HEK293T (cell line): ENCODE results near the gene RBFOX1.

Source experiments
- CTCF ChIA-PET: fragments of 350-600 bp; formaldehyde crosslinking; extraction: SDS; loops from one replicate; lab custom pipeline; 2021; ENCODE audit warnings: antibody characterized with exemption, inconsistent platforms; lab: Yijun Ruan, JAX
- POLR2A ChIA-PET: fragments of 350-600 bp; formaldehyde crosslinking; extraction: SDS; loops from one replicate; lab custom pipeline; 2020; ENCODE audit warnings: antibody characterized with exemption, inconsistent platforms; lab: Yijun Ruan, JAX
- DNase-seq: peaks from one replicate; pipeline ENCODE4 v3.0.0; 2012; ENCODE audit warnings: mixed read lengths; ENCODE audit errors: extremely low spot score
- ARNT ChIP-seq: fragments of 450-650 bp; IDR thresholded peaks from 2 replicates; pipeline ENCODE4 v1.6.1; 2017; ENCODE audit warnings: mild to moderate bottlenecking
- BHLHE40 ChIP-seq: fragments of 450-650 bp; IDR thresholded peaks from 2 replicates; pipeline ENCODE4 v1.6.1; 2016; ENCODE audit warnings: mild to moderate bottlenecking, moderate library complexity, borderline replicate concordance
- CTBP1 ChIP-seq: fragments of 450-650 bp; IDR thresholded peaks from 2 replicates; pipeline ENCODE4 v1.6.1; 2016; ENCODE audit warnings: borderline replicate concordance
- ELF4 ChIP-seq: fragments of 450-650 bp; IDR thresholded peaks from 2 replicates; pipeline ENCODE4 v1.6.1; 2017; ENCODE audit warnings: antibody characterized with exemption
- FOXA1 ChIP-seq: fragments of 450-650 bp; IDR thresholded peaks from 2 replicates; pipeline ENCODE4 v1.6.1; 2016; ENCODE audit warnings: mild to moderate bottlenecking
- FOXK2 ChIP-seq: fragments of 450-650 bp; IDR thresholded peaks from 2 replicates; pipeline ENCODE4 v1.6.1; 2016; ENCODE audit warnings: mild to moderate bottlenecking
- FOXM1 ChIP-seq: fragments of 450-650 bp; IDR thresholded peaks from 2 replicates; pipeline ENCODE4 v1.6.1; 2017; ENCODE audit warnings: mild to moderate bottlenecking, borderline replicate concordance
- HDGF ChIP-seq: fragments of 450-650 bp; IDR thresholded peaks from 2 replicates; pipeline ENCODE4 v1.6.1; 2017; ENCODE audit warnings: antibody characterized with exemption, borderline replicate concordance
- L3MBTL2 ChIP-seq: fragments of 450-650 bp; conservative IDR thresholded peaks from 2 replicates; pipeline ENCODE4 v1.6.1; 2016; ENCODE audit warnings: mild to moderate bottlenecking
- LEF1 ChIP-seq: fragments of 450-650 bp; IDR thresholded peaks from 2 replicates; pipeline ENCODE4 v1.6.1; 2017; ENCODE audit warnings: mild to moderate bottlenecking, borderline replicate concordance
- NFRKB ChIP-seq: fragments of 450-650 bp; IDR thresholded peaks from 2 replicates; pipeline ENCODE4 v1.6.1; 2016; ENCODE audit warnings: mild to moderate bottlenecking, moderate library complexity
- PKNOX1 ChIP-seq: fragments of 450-650 bp; IDR thresholded peaks from 2 replicates; pipeline ENCODE4 v1.6.1; 2016
- SP1 ChIP-seq: fragments of 450-650 bp; IDR thresholded peaks from 2 replicates; pipeline ENCODE4 v1.6.1; 2017
- SUZ12 ChIP-seq: fragments of 450-650 bp; IDR thresholded peaks from 2 replicates; pipeline ENCODE4 v1.6.1; 2016; ENCODE audit warnings: mild to moderate bottlenecking
- TARDBP ChIP-seq: fragments of 450-650 bp; IDR thresholded peaks from 2 replicates; pipeline ENCODE4 v1.6.1; 2016
- ZNF384 ChIP-seq: fragments of 450-650 bp; IDR thresholded peaks from 2 replicates; pipeline ENCODE4 v1.6.1; 2016

Gene RBFOX1

DNA sequence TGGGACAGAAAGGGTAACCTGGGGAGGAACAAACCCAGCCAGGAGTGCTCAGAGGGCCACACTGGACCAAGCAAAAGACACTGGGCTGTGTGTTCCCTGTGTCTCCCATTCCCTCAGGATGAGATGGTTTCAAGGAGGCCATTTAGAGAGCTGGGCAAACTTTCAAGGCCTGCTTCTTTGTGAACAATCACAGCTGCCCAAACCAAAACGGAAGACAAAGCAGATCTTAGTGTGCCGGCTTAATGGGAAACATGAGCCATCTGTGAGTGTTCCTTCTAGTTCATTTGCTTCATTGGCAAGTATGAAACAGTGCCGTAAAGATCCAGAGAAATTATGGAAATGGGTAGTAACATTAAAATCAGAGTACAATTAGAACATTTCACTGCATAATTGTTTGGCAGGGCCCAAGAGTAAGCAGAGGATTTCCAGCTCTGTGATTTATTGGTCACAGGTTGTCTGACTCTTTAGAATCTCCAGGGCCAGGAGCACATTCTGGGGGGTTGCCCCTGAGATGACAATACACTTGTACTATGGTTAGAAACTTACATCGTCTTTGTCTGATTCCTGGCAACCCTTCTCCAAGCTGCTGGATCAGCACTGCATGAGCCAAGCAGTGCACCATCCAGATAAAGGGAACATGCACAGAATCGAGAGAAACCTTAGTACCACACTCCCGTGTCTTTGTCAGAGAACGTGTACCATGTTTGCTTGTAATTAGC is 412.1 kb downstream of the RBFOX1 start:
- POLR2A ChIA-PET, result no interaction called here
- no peak for TF ChIP-seq FOXA1
- no peak for TF ChIP-seq LEF1
- no peak for TF ChIP-seq FOXK2
- no peak for TF ChIP-seq SUZ12
- no peak for TF ChIP-seq PKNOX1
- no peak for TF ChIP-seq CTBP1
- TF ChIP-seq NFRKB, result no peak
- CTCF ChIA-PET, result no interaction called here
- DNase-seq, result no peak

DNA sequence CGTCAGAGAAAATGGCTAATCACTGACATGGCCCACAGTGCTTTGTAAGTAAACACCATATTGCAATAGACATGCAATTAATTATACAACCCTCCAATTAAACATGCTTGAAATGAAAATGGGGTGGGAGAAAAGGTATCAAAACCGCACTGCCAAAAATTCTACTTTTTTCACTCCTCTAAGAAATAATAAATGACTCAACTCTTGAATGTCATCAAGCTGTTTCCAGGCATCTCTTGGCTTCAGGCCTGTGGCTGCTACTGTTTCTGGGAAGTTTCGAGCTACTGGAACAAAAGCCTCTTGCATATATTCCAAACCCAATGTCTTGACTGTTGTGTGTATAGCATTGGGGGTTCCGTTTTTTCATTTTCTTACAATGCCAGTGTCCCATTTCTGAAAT is 412.6 kb downstream of the RBFOX1 start:
- CTCF ChIA-PET, result no interaction called here
- POLR2A ChIA-PET, result no interaction called here
- TF ChIP-seq NFRKB (no peak), ELF4 (no peak), PKNOX1 (no peak)
- no peak for DNase-seq

GRCh38 chr16:7746941-7747340 is 414.3 kb downstream of the RBFOX1 start:
- CTCF ChIA-PET, result no interaction called here
- DNase-seq, result no peak
- POLR2A ChIA-PET, result no interaction called here
- TF ChIP-seq SP1, result no peak
- TF ChIP-seq PKNOX1, result no peak
- no peak for TF ChIP-seq ZNF384
- no peak for TF ChIP-seq SUZ12
- TF ChIP-seq CTBP1, result no peak
- TF ChIP-seq FOXM1, result no peak
- no peak for TF ChIP-seq FOXA1
- no peak for TF ChIP-seq FOXK2
- TF ChIP-seq BHLHE40, result no peak
- no peak for TF ChIP-seq LEF1
- TF ChIP-seq ELF4, result no peak
- no peak for TF ChIP-seq TARDBP
- no peak for TF ChIP-seq HDGF
- no peak for TF ChIP-seq L3MBTL2

DNA sequence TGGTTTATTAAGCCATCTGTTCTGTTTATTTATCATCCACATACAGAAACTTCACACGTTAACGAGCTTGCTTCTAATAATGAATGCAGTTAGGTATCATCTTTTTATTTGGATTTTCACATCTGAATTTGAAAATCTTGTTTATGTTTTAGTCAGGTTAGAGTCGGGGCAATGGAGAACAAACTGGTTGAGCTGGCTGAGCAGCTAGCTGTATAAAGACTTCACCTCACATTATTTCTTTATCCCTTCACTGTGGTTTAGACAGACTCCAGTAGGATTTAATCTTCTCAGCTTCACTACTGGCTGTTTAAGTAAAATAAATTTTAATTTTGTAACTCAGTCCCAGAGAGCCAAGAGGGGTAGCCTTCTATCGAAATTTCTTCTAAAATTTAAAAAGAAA is 415.9 kb downstream of the RBFOX1 start:
- ChIA-PET CTCF (no interaction called here), POLR2A (no interaction called here)
- no peak for DNase-seq
- TF ChIP-seq LEF1 (no peak), SP1 (no peak), ZNF384 (no peak)

- ChIA-PET CTCF (no interaction called here), POLR2A (no interaction called here)
Measured at GRCh38 chr16:7755347-7755882, 422.8 kb downstream of the RBFOX1 start.

More at GRCh38 chr16:7755347-7755882, 422.8 kb downstream of the RBFOX1 start:
- no peak for DNase-seq
- TF ChIP-seq FOXK2 (no peak), HDGF (no peak), FOXA1 (no peak), CTBP1 (no peak), LEF1 (no peak), SUZ12 (no peak), BHLHE40 (no peak), L3MBTL2 (no peak), ARNT (no peak), PKNOX1 (no peak), ELF4 (no peak), SP1 (no peak), ZNF384 (no peak), NFRKB (no peak), TARDBP (no peak), FOXM1 (no peak)
